Transverse colon (tissue), 4 donors: ENCODE measurements around the gene PGLYRP4. TPM values are rescaled to one million over a fixed set of nuclear protein-coding genes. Genes with fewer than 3 reads are reported as not detected.

Experiments used
- DNase-seq: peaks from one replicate; pipeline ENCODE4 v3.0.0-alpha.2; 2019
- H3K27ac ChIP-seq, 4 donors: fragments of 200-600 bp; sonication (generic); 2 replicates each; pipeline ENCODE4 v1.5.1; 2016 to 2018; ENCODE audit warnings: inconsistent platforms in 4 of 4
- H3K27me3 ChIP-seq: fragments of 200-600 bp; sonication (generic); 2 replicates; pipeline ENCODE4 v1.5.1; 2017; ENCODE audit warnings: inconsistent platforms
- H3K36me3 ChIP-seq, 4 donors: fragments of 200-600 bp; sonication (generic); 2 replicates each; pipeline ENCODE4 v1.5.1; 2017 to 2019; ENCODE audit warnings: inconsistent platforms in 4 of 4
- H3K4me1 ChIP-seq, 4 donors: fragments of 200-600 bp; sonication (generic); 2 replicates each; pipeline ENCODE4 v1.5.1; 2017 to 2020; ENCODE audit warnings: inconsistent platforms in 4 of 4
- H3K4me3 ChIP-seq, 4 donors: fragments of 200-600 bp; sonication (generic); 1 replicate in 1 of 4; 2 replicates in 3 of 4; pipeline versions ENCODE4 v1.5.1 to v1.6.1; 2017 to 2019; ENCODE audit warnings: inconsistent platforms in 4 of 4
- H3K9me3 ChIP-seq, 2 donors: fragments of 200-600 bp; sonication (generic); 2 replicates each; pipeline ENCODE4 v1.5.1; 2017 to 2019; ENCODE audit warnings: inconsistent platforms in 2 of 2
- CTCF ChIP-seq, 5 experiments: fragments of 200-600 bp in 3 of 5; fragments of 450-650 bp in 2 of 5; sonication (generic) in 3 of 5; IDR thresholded peaks; 1 replicate in 2 of 5; 2 replicates in 3 of 5; pipeline ENCODE4 v1.5.1; 2016 to 2017; ENCODE audit warnings: antibody characterized with exemption in 5 of 5, inconsistent platforms in 3 of 5, mild to moderate bottlenecking in 2 of 5, moderate library complexity in 1 of 5
- EP300 ChIP-seq: sonication (generic); formaldehyde crosslinking; IDR thresholded peaks from one replicate; pipeline ENCODE4 v1.6.1; 2017; ENCODE audit warnings: antibody characterized with exemption, low read depth
- POLR2A ChIP-seq: fragments of 450-650 bp; IDR thresholded peaks from one replicate; pipeline ENCODE4 v1.6.1; 2016; ENCODE audit warnings: antibody characterized with exemption, mild to moderate bottlenecking, moderate library complexity
- POLR2AphosphoS5 ChIP-seq, 3 donors: sonication (generic); formaldehyde crosslinking; IDR thresholded peaks; one replicate each; pipeline ENCODE4 v1.6.1; 2016; ENCODE audit warnings: antibody characterized with exemption in 3 of 3
- WGBS, 2 donors: methylation state at CpG; one replicate each; pipeline ENCODE4 v1.1.5; 2018; ENCODE audit warnings: low coverage in 1 of 2; 5-methylcytosine and 5-hydroxymethylcytosine counted together
- in situ Hi-C, 4 donors: fragments of 200-750 bp; cut with MboI; loops; one replicate each; pipeline versions ENCODE4 v1.15.0 to v1.15.1; 2017; ENCODE audit warnings: low sequenced_read_pairs in 3 of 4, low pct_ligation_motif_present in 1 of 4, low pct_unique_long_range_greater_than_20kb in 1 of 4
- intact Hi-C: fragments of 100-400 bp; cut with DNase I; formaldehyde crosslinking; loops from one replicate; pipeline ENCODE4 v1.15.1; 2023; ENCODE audit warnings: low total_unique reads
- total RNA-seq, 4 donors: library from RNA; depleted of rRNA; stranded (reverse); fragments of >200 nt; gene quantifications; one replicate each; pipeline ENCODE4 v1.1.0, GENCODE V29; 2016

PGLYRP4 gene
- total RNA-seq, 4 donors from 2014 or later: not detected

GRCh38 chr1:153343040-153343681, 5.5 kb downstream of the PGLYRP4 start:
- Histone ChIP-seq H3K27ac (no peak overlapping the region), H3K4me3 (no peak overlapping the region), H3K4me1 (no peaks in the 10 kb centered on the region), H3K27me3 (peaks cover 8% of the 10 kb centered on the region), H3K36me3 (no peaks in the 10 kb centered on the region), H3K9me3 (no peaks in the 10 kb centered on the region)
- in situ Hi-C loops: no loop called here
- WGBS, 2 donors: 38 to 75% methylated on average over 2 to 5 of the region's 5 CpGs
- DNase-seq: no peak
- intact Hi-C loops: no loop called here
- TF ChIP-seq CTCF (IDR thresholded peaks at IDR 0.05) (no peak), POLR2AphosphoS5 (IDR thresholded peaks at IDR 0.05) (no peak), POLR2A (no peak), EP300 (no peak)

- Histone ChIP-seq H3K27me3 (no peaks in the 10 kb centered on the region), H3K36me3 (no peaks in the 10 kb centered on the region), H3K4me1 (no peaks in the 10 kb centered on the region), H3K9me3 (no peaks in the 10 kb centered on the region), H3K4me3 (no peak overlapping the region), H3K27ac (no peak overlapping the region)
- in situ Hi-C loops: no loop called here
- 65 to 81% methylated on average over 3 of the region's 3 CpGs for WGBS, 2 donors
- intact Hi-C loops: no loop called here
- DNase-seq: no peak
- TF ChIP-seq POLR2A (no peak), CTCF (IDR thresholded peaks at IDR 0.05) (no peak), EP300 (no peak)
These were observed 6.5 kb downstream of the PGLYRP4 start for GRCh38 chr1:153342178-153342577.

- TF ChIP-seq POLR2A (no peak), CTCF (IDR thresholded peaks at IDR 0.05) (no peak), EP300 (no peak), POLR2AphosphoS5 (IDR thresholded peaks at IDR 0.05) (no peak)
- 96 to 100% methylated on average over 1 to 4 of the region's 4 CpGs for WGBS, 2 donors
- no peaks in the 10 kb centered on the region for H3K9me3 ChIP-seq
- H3K4me3 ChIP-seq: no peak overlapping the region
- no peak for DNase-seq
- H3K27me3 ChIP-seq: no peaks in the 10 kb centered on the region
- in situ Hi-C loops: no loop called here
- intact Hi-C loops: no loop called here
- H3K36me3 ChIP-seq: no peaks in the 10 kb centered on the region
- no peak overlapping the region for H3K27ac ChIP-seq
- H3K4me1 ChIP-seq: no peaks in the 10 kb centered on the region
These were observed 7.2 kb downstream of the PGLYRP4 start for GRCh38 chr1:153341431-153341934.

GRCh38 chr1:153340356-153340755, 8.3 kb downstream of the PGLYRP4 start:
- in situ Hi-C loops (no loop called here), intact Hi-C loops (no loop called here)
- TF ChIP-seq CTCF (IDR thresholded peaks at IDR 0.05) (no peak), POLR2A (no peak), POLR2AphosphoS5 (IDR thresholded peaks at IDR 0.05) (no peak), EP300 (no peak)

More at GRCh38 chr1:153340356-153340755, 8.3 kb downstream of the PGLYRP4 start:
- Histone ChIP-seq H3K27ac (no peak overlapping the region), H3K36me3 (no peaks in the 10 kb centered on the region), H3K27me3 (no peaks in the 10 kb centered on the region), H3K4me3 (no peak overlapping the region), H3K9me3 (no peaks in the 10 kb centered on the region), H3K4me1 (no peaks in the 10 kb centered on the region)
- 95% methylated on average over 10 of the region's 10 CpGs; no CpG with 5 or more reads in 1 of the 2 donors for WGBS, 2 donors
- no peak for DNase-seq
